Bronchial smooth muscle cell (primary cell): Measurements from ENCODE around the gene ZNF501. TPM values are rescaled to one million over a fixed set of nuclear protein-coding genes. Genes with fewer than 3 reads are reported as not detected.

Experiments
- total RNA-seq: library from RNA; depleted of rRNA; stranded (reverse); fragments of >200 nt; gene quantifications from 2 replicates; pipeline ENCODE4 v1.2.1, GENCODE V29; 2014

ZNF501 gene
- 7.7 and 9.0 TPM in 2 replicates for total RNA-seq

DNA sequence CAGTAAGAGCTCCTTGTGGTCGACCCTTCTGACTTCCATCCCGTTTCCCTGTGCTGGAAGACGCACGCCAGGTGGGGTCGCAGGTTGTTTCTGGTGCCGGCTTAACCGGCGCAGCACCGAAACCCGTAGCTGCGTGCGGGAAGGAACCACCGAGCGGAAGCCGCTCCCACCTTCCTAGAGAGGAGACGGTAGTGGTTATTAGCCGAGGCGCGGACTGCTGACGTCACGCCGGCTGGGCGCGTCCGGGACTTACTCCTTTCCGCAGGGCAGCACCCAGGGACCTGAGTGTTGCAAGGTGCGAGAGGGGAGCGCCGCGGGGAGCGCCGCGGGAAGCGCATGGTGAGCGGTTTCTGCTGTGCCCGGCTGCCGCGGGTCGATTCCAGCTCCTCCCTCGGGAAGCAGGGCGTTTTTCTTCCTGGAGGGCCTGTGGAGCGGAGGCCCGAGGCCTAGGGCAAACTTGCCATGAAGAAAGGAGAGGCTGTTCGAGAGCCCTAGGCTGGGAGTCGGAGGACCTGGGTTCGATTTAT lies at the start of gene ZNF501:
Gene ZNF501 (plus strand): TSS at position 252 of the 527 bp plus-strand sequence. CDS start 4,787 bp downstream, outside the sequence.

DNA sequence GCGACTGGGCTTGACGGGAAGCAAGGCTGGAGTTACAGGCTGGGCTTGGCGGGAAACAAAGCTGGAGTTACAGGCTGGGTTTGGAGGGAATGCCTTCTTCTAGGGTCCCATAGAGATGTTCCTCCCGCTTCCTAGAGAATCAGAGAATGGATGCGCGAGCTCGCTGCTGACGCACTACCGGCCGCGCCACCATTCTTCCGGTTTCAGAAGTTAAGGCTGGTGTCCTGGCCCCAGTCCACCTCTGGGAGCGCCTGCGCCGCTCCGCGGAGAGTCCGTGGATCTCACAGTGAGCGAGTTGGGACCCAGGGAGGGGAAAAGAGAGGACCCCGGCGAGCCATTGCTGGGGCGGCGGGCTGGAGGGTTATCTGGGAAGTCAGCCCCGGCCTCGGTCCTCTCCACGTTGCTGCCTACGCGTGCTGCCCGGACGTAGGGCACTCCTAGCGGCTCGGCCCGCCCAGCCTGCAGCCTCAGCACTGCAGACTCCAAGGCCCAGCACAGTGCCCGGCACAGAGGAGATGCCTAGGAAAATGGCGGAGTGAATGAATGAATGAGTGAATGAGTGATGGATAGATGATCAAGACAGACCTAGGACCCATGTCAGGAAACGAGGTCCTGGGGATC lies 16.9 kb upstream of the ZNF501 start, which contains the start of gene ZNF502:
Gene ZNF502 (plus strand): TSS at position 206 of the 621 bp plus-strand sequence. CDS start 7,602 bp downstream, outside the sequence.

DNA sequence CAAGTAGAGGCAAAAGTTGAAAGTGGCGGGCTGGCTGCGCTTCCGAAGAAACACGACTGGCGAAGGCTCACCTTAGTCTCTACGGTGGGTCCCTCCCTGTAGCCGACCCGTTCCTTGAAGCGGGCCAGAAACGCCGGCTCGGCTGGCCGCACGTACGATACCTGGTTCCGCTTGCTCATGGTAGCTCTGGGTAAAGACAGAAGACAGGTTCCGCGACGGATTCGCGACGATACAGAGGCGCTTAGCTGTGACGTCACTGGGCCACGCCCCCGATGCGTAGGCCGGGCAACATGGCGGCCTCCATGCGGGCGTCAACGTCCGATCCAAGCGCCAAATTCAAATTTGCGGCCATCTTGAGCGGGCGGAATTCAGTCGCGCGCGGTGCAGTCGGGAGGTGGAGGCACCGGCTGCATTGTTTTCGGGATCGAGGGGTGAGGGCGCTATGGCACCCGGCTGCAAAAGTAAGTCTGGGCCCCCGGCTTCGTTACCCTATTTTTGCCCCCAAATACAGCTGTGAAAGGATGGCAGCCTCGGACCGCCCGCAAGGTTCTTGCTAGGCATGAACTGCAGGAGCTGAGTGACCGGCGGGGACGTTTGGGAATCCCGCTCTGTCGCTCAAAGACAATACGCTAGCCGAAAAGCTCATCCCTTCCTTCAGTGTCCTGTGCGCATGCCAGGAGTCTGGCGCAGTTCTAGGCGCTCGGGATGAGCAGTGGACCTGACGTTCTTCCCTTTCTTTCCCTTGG lies 32.2 kb downstream of the ZNF501 start, which contains the start of the genes KIAA1143 and KIF15:
Gene KIAA1143 (minus strand): TSS at position 196 of the 746 bp plus-strand sequence. CDS start 17 bp downstream, at position 179.
Gene KIF15 (plus strand): TSS at position 371 of the 746 bp plus-strand sequence. CDS start 72 bp downstream, at position 443.

Other genes with a start within 250 kb of the ZNF501 start
- gene ZKSCAN7, start 174.4 kb upstream of the ZNF501 start, total RNA-seq = 5.8 and 6.2 TPM in 2 replicates
- gene ZNF660, start 144.7 kb upstream of the ZNF501 start, total RNA-seq = 1.4 and 2.1 TPM in 2 replicates
- gene ZNF197, start 104.6 kb upstream of the ZNF501 start, total RNA-seq = 17.8 and 19.4 TPM in 2 replicates
- gene ZNF35, start 80.9 kb upstream of the ZNF501 start, total RNA-seq = 6.1 and 7.6 TPM in 2 replicates
- 1.7 and 4.6 TPM in 2 replicates for gene ZNF502, start 17.0 kb upstream of the ZNF501 start, total RNA-seq
- gene KIAA1143, start 32.0 kb downstream of the ZNF501 start, total RNA-seq = 12.7 and 16.7 TPM in 2 replicates
- gene KIF15, start 32.2 kb downstream of the ZNF501 start, total RNA-seq = 1.3 and 2.7 TPM in 2 replicates
- 18.1 and 21.3 TPM in 2 replicates for gene TMEM42, start 132.3 kb downstream of the ZNF501 start, total RNA-seq
- gene TGM4, start 145.0 kb downstream of the ZNF501 start, total RNA-seq = under 0.01 TPM in 1 of 2 replicates, not detected in the other
- gene ZDHHC3, start 246.5 kb downstream of the ZNF501 start, total RNA-seq = 37.2 and 55.5 TPM in 2 replicates
- gene EXOSC7, start 246.6 kb downstream of the ZNF501 start, total RNA-seq = 60.8 and 62.1 TPM in 2 replicates